Measurements from ENCODE around the gene ZNF423.

DNA sequence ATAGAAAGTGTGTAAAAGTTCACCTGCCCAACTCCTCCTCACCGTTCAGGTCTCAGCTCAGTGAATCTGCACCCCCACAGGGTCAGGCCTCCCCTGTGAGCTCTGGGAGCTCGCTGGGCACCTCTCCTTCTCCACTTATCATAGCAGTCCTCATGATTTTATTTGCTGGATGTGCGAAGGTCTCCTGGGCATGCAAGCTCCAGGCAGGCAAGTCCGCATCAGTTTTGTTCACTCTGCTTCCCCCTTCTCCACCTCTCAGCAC lies 112.8 kb downstream of the ZNF423 start:
- TF ChIP-seq FOXM1 (IDR thresholded peaks at IDR 0.05; ENCODE audit: borderline replicate concordance), result no peak
- no peak for TF ChIP-seq FOXK2 (IDR thresholded peaks at IDR 0.05)
- no peak for TF ChIP-seq FOXA1 (IDR thresholded peaks at IDR 0.05)
- TF ChIP-seq BHLHE40 (IDR thresholded peaks at IDR 0.05; ENCODE audit: borderline replicate concordance), result no peak
- TF ChIP-seq SP1 (IDR thresholded peaks at IDR 0.05), result no peak
- TF ChIP-seq SUZ12 (IDR thresholded peaks at IDR 0.05), result no peak
- no peak for TF ChIP-seq TARDBP (IDR thresholded peaks at IDR 0.05)
